GM23338 (cell line): ENCODE data around the gene PSMA5. TPM values are rescaled to one million over a fixed set of nuclear protein-coding genes. Genes with fewer than 3 reads are reported as not detected.
A peak's percentile ranks its signal among the peaks of the same experiment; 100 is the strongest.

Source experiments
- ATAC-seq: fragments of 200-7000 bp; cut with Tn5 transposase; 3 replicates; pipeline ENCODE4 v1.9.1; 2020
- DNase-seq: peaks from one replicate; pipeline ENCODE4 v3.0.0-alpha.2; 2015; ENCODE audit warnings: low spot score
- H2AFZ ChIP-seq: fragments of 200-600 bp; sonication (generic); 2 replicates; pipeline ENCODE4 v1.8.0; 2016; ENCODE audit warnings: antibody characterized with exemption, mild to moderate bottlenecking, moderate library complexity
- H3F3A ChIP-seq: fragments of 200-600 bp; sonication (generic); replicated peaks from 2 replicates; pipeline ENCODE4 v1.8.0; 2017; ENCODE audit warnings: antibody characterized with exemption, mixed run types, low read depth
- H3K27ac ChIP-seq: fragments of 200-600 bp; sonication (generic); 2 replicates; pipeline ENCODE4 v1.6.1; 2016; ENCODE audit warnings: low read depth
- H3K27me3 ChIP-seq: fragments of 200-600 bp; sonication (generic); 2 replicates; pipeline ENCODE4 v1.8.0; 2016; ENCODE audit warnings: mild to moderate bottlenecking, mixed run types, moderate library complexity; ENCODE audit not compliant: insufficient read depth
- H3K36me3 ChIP-seq: fragments of 200-600 bp; sonication (generic); 2 replicates; pipeline ENCODE4 v1.8.0; 2016; ENCODE audit warnings: mild to moderate bottlenecking; ENCODE audit not compliant: insufficient read depth
- H3K4me1 ChIP-seq: fragments of 200-600 bp; sonication (generic); 2 replicates; pipeline ENCODE4 v1.8.0; 2016; ENCODE audit warnings: mild to moderate bottlenecking, moderate library complexity; ENCODE audit not compliant: insufficient read depth
- H3K4me2 ChIP-seq: fragments of 200-600 bp; sonication (generic); 2 replicates; pipeline ENCODE4 v1.7.1; 2017; ENCODE audit warnings: mixed run types
- H3K4me3 ChIP-seq: fragments of 200-600 bp; sonication (generic); 2 replicates; pipeline ENCODE4 v1.6.1; 2016; ENCODE audit warnings: mixed run types
- H3K79me2 ChIP-seq: fragments of 200-600 bp; sonication (generic); replicated peaks from 2 replicates; pipeline ENCODE4 v1.8.0; 2017; ENCODE audit warnings: mild to moderate bottlenecking; ENCODE audit not compliant: insufficient read depth
- H3K9me2 ChIP-seq: fragments of 200-600 bp; sonication (generic); 2 replicates; pipeline ENCODE4 v1.8.0; 2017; ENCODE audit not compliant: insufficient read depth
- H4K20me1 ChIP-seq: fragments of 200-600 bp; sonication (generic); replicated peaks from 2 replicates; pipeline ENCODE4 v1.8.0; 2017; ENCODE audit warnings: mild to moderate bottlenecking; ENCODE audit not compliant: insufficient read depth
- H3K27ac Mint-ChIP-seq: 2 replicates; pipeline ENCODE4 v1.8.0; 2020; ENCODE audit warnings: inconsistent platforms, mild to moderate bottlenecking, moderate library complexity, mixed read lengths
- H3K27me3 Mint-ChIP-seq: 3 replicates; pipeline ENCODE4 v1.8.0; 2022; ENCODE audit warnings: low read depth, mild to moderate bottlenecking, moderate library complexity, mixed read lengths, inconsistent platforms; ENCODE audit not compliant: insufficient read depth, poor library complexity
- H3K36me3 Mint-ChIP-seq: 3 replicates; pipeline ENCODE4 v1.8.0; 2021; ENCODE audit warnings: low read depth, mild to moderate bottlenecking, inconsistent platforms, moderate library complexity, mixed read lengths
- H3K4me1 Mint-ChIP-seq: 3 replicates; pipeline ENCODE4 v1.8.0; 2020; ENCODE audit warnings: mild to moderate bottlenecking, inconsistent platforms, mixed read lengths
- H3K4me3 Mint-ChIP-seq: 3 replicates; pipeline ENCODE4 v1.8.0; 2021; ENCODE audit warnings: moderate library complexity, mild to moderate bottlenecking, inconsistent platforms, mixed read lengths
- H3K9me3 Mint-ChIP-seq: 3 replicates; pipeline ENCODE4 v1.8.0; 2020; ENCODE audit warnings: moderate library complexity, mild to moderate bottlenecking, inconsistent platforms, mixed read lengths
- CREB1 ChIP-seq: fragments of 250-450 bp; sonication (Bioruptor Pico); IDR thresholded peaks from 2 replicates; pipeline ENCODE4 v1.5.0; 2020; ENCODE audit warnings: low read depth, mild to moderate bottlenecking, moderate library complexity
- CTCF ChIP-seq, 2 experiments: fragments of 200-600 bp in 1 of 2; sonication (generic) in 1 of 2; conservative IDR thresholded peaks; 2 replicates each; pipeline versions ENCODE4 v1.5.1 to v1.6.1; 2016 to 2017; ENCODE audit warnings: antibody characterized with exemption in 2 of 2, low read depth in 2 of 2, mild to moderate bottlenecking in 2 of 2, moderate library complexity in 1 of 2
- ETS1 ChIP-seq: IDR thresholded peaks from 2 replicates; pipeline ENCODE4 v1.6.1; 2016; ENCODE audit warnings: antibody characterized with exemption
- EZH2 ChIP-seq: fragments of 200-600 bp; sonication (generic); IDR thresholded peaks from one replicate; pipeline ENCODE4 v1.8.0; 2017; ENCODE audit warnings: antibody characterized with exemption, mild to moderate bottlenecking, low read depth; ENCODE audit not compliant: unreplicated experiment
- EZH2phosphoT487 ChIP-seq: fragments of 200-600 bp; sonication (generic); IDR thresholded peaks from one replicate; pipeline ENCODE4 v1.8.1; 2018; ENCODE audit warnings: antibody characterized with exemption; ENCODE audit not compliant: unreplicated experiment
- JUNB ChIP-seq: IDR thresholded peaks from one replicate; pipeline ENCODE4 v1.6.1; 2016; ENCODE audit warnings: antibody characterized with exemption; ENCODE audit not compliant: unreplicated experiment
- NANOG ChIP-seq: IDR thresholded peaks from 2 replicates; pipeline ENCODE4 v1.6.1; 2016; ENCODE audit warnings: antibody characterized with exemption, borderline replicate concordance
- POLR2AphosphoS5 ChIP-seq: IDR thresholded peaks from 2 replicates; pipeline ENCODE4 v1.6.1; 2016; ENCODE audit warnings: antibody characterized with exemption, low read depth
- REST ChIP-seq: IDR thresholded peaks from one replicate; pipeline ENCODE4 v1.6.1; 2018; ENCODE audit warnings: antibody characterized with exemption; ENCODE audit not compliant: unreplicated experiment
- STAT1 ChIP-seq: IDR thresholded peaks from one replicate; pipeline ENCODE4 v1.6.1; 2016; ENCODE audit warnings: antibody characterized with exemption; ENCODE audit not compliant: unreplicated experiment
- ZNF114 ChIP-seq: fragments of 250-450 bp; sonication (Bioruptor Pico); IDR thresholded peaks from 2 replicates; pipeline ENCODE4 v1.5.0; 2020; ENCODE audit warnings: mild to moderate bottlenecking, moderate library complexity
- ZNF331 ChIP-seq: fragments of 250-450 bp; sonication (Bioruptor Pico); IDR thresholded peaks from 2 replicates; pipeline ENCODE4 v1.5.0; 2020; ENCODE audit warnings: low read depth, mild to moderate bottlenecking, moderate library complexity
- ZNF462 ChIP-seq: fragments of 250-450 bp; sonication (Bioruptor Pico); IDR thresholded peaks from 2 replicates; pipeline ENCODE4 v1.5.0; 2020; ENCODE audit warnings: mild to moderate bottlenecking, moderate library complexity
- polyA plus RNA-seq: library from polyadenylated mRNA; unstranded; fragments of >200 nt; fragmentation: Nextera tagmentation; extraction: Ambion mirVana; gene quantifications from 2 replicates; pipeline ENCODE4 v1.2.1, GENCODE V29; 2016
- total RNA-seq: library from RNA; depleted of rRNA; stranded (reverse); fragments of >200 nt; shearing (Covaris generic); gene quantifications from 2 replicates; pipeline ENCODE4 v1.2.3, GENCODE V29; 2014

The PSMA5 gene
- total and polyA plus RNA-seq, 2 experiments from 2014 or later: 104 to 126 TPM

GRCh38 chr1:109373126-109373525, 53.1 kb downstream of the PSMA5 start:
- Histone ChIP-seq H3K79me2 (peaks cover 96% of the 10 kb centered on the region), H3F3A (peaks cover 3% of the 10 kb centered on the region; the same call in 1 of the 2 replicates), H3K4me3 (no peak overlapping the region), H4K20me1 (peaks cover 13% of the 10 kb centered on the region; the same call in 1 of the 2 replicates), H3K9me2 (no peaks in the 10 kb centered on the region), H3K36me3 (no peaks in the 10 kb centered on the region), H3K27me3 (no peaks in the 10 kb centered on the region), H3K27ac (peak overlapping the region; percentile 42; the same call in 1 of the 2 replicates), H3K4me1 (peaks cover 7% of the 10 kb centered on the region; the same call in 1 of the 2 replicates), H2AFZ (no peak overlapping the region), H3K4me2 (no peak overlapping the region)
- ATAC-seq (peak; percentile 30; the same call in 2 of the 3 replicates), DNase-seq (no peak)
- Mint-ChIP-seq H3K27ac (peak overlapping the region; percentile 63; the same call in 1 of the 2 replicates), H3K4me1 (peaks cover 25% of the 10 kb centered on the region), H3K4me3 (no peak overlapping the region), H3K9me3 (no peaks in the 10 kb centered on the region), H3K27me3 (no peaks in the 10 kb centered on the region), H3K36me3 (no peaks in the 10 kb centered on the region)
- no peak for TF ChIP-seq REST
- TF ChIP-seq EZH2phosphoT487: no peak
- no peak for TF ChIP-seq NANOG
- TF ChIP-seq ZNF114 (CRISPR knock-in tag): no peak
- no peak for TF ChIP-seq CTCF (conservative IDR thresholded peaks at IDR 0.05; ENCODE audit: low read depth in 2 of 2)
- no peak for TF ChIP-seq JUNB
- TF ChIP-seq ZNF331 (CRISPR knock-in tag): no peak
- TF ChIP-seq ZNF462 (CRISPR knock-in tag): no peak
- no peak for TF ChIP-seq EZH2
- TF ChIP-seq STAT1: no peak
- TF ChIP-seq CREB1: no peak
- no peak for TF ChIP-seq ETS1
- TF ChIP-seq POLR2AphosphoS5: no peak
